Endothelial cell of umbilical vein (primary cell): ENCODE results near the gene TLE3. TPM values are rescaled to one million over a fixed set of nuclear protein-coding genes. Genes with fewer than 3 reads are reported as not detected.

ENCODE experiments used
- BruUV-seq: library from RNA; stranded (reverse); fragments of 400-500 nt; replicated peaks from 2 replicates; lab custom pipeline; 2021; lab: Mats Ljungman, UMichigan
- CTCF ChIA-PET: fragments of 300-600, 350-600 bp; sonication (Branson Sonifier 250); formaldehyde crosslinking; loops from one replicate; lab custom pipeline; 2021; ENCODE audit warnings: antibody characterized with exemption, inconsistent platforms; lab: Charles Lee
- POLR2A ChIA-PET: fragments of 300-600, 350-600 bp; sonication (Branson Sonifier 250); formaldehyde crosslinking; loops from one replicate; lab custom pipeline; 2021; ENCODE audit warnings: antibody characterized with exemption, inconsistent platforms; lab: Charles Lee
- DNase-seq: peaks from one replicate; pipeline ENCODE4 v3.0.0-alpha.2; 2011; ENCODE audit warnings: low read depth, low spot score
- FAIRE-seq: peaks from 2 replicates; lab custom pipeline; 2011; peaks lifted over from hg19 to GRCh38; lab: Jason Lieb, UNC
- H2AFZ ChIP-seq: 2 replicates; pipeline ENCODE4 v1.6.0; 2012; ENCODE audit warnings: low read depth, low read length, control low read depth, inconsistent platforms
- H3K27ac ChIP-seq: 2 replicates; pipeline ENCODE4 v1.5.1; 2011; ENCODE audit warnings: low read depth, mild to moderate bottlenecking, control low read depth, low read length, moderate library complexity; ENCODE audit not compliant: insufficient read depth
- H3K27me3 ChIP-seq, 2 experiments: 2 replicates each; pipeline versions ENCODE4 v1.6.0 to v1.6.1; 2011; ENCODE audit warnings: low read length in 2 of 2, mixed read lengths in 1 of 2; ENCODE audit not compliant: control insufficient read depth in 2 of 2, insufficient read depth in 2 of 2
- H3K36me3 ChIP-seq, 2 experiments: 2 replicates in 1 of 2; 3 replicates in 1 of 2; pipeline ENCODE4 v1.5.1; 2011; ENCODE audit warnings: low read length in 2 of 2, mild to moderate bottlenecking in 1 of 2, moderate library complexity in 1 of 2; ENCODE audit not compliant: control insufficient read depth in 2 of 2, insufficient read depth in 2 of 2; ENCODE audit errors: extremely low read depth in 1 of 2
- H3K4me1 ChIP-seq: 3 replicates; pipeline ENCODE4 v1.5.1; 2011; ENCODE audit warnings: mild to moderate bottlenecking, low read length; ENCODE audit not compliant: control insufficient read depth, insufficient read depth; ENCODE audit errors: extremely low read depth
- H3K4me2 ChIP-seq: 2 replicates; pipeline ENCODE4 v1.6.1; 2011; ENCODE audit warnings: low read length, control low read depth, mixed read lengths; ENCODE audit not compliant: insufficient read depth
- H3K4me3 ChIP-seq, 3 experiments: fragments of 200-600 bp in 1 of 3; sonication (generic), shearing (Covaris generic) in 1 of 3; replicated peaks in 1 of 3; 2 replicates each; pipeline ENCODE4 v1.5.1; 2011 to 2016; ENCODE audit warnings: control low read depth in 3 of 3, low read length in 3 of 3, mild to moderate bottlenecking in 2 of 3, inconsistent platforms in 1 of 3, low read depth in 1 of 3, moderate library complexity in 1 of 3; ENCODE audit not compliant: insufficient read depth in 1 of 3
- H3K79me2 ChIP-seq: 2 replicates; pipeline ENCODE4 v1.6.0; 2012; ENCODE audit warnings: low read length, inconsistent platforms; ENCODE audit not compliant: control insufficient read depth, insufficient read depth
- H3K9ac ChIP-seq: replicated peaks from 2 replicates; pipeline ENCODE3; 2011; ENCODE audit warnings: low read length, control low read depth; ENCODE audit not compliant: insufficient read depth; ENCODE audit errors: extremely low read depth
- H3K9me1 ChIP-seq: replicated peaks from 3 replicates; pipeline ENCODE4 v1.6.0; 2011; ENCODE audit warnings: mild to moderate bottlenecking, low read length; ENCODE audit not compliant: control insufficient read depth, insufficient read depth; ENCODE audit errors: extremely low read depth
- H3K9me3 ChIP-seq: replicated peaks from 2 replicates; pipeline ENCODE4 v1.5.1; 2012; ENCODE audit warnings: low read length, inconsistent platforms; ENCODE audit not compliant: control insufficient read depth, insufficient read depth
- H4K20me1 ChIP-seq: replicated peaks from 2 replicates; pipeline ENCODE3; 2011; ENCODE audit warnings: mild to moderate bottlenecking, low read length; ENCODE audit not compliant: control insufficient read depth, insufficient read depth; ENCODE audit errors: extremely low read depth
- EZH2 ChIP-seq: IDR thresholded peaks from 2 replicates; pipeline ENCODE4 v1.6.1; 2012; ENCODE audit warnings: borderline replicate concordance, low read depth, mild to moderate bottlenecking, moderate library complexity, low read length, inconsistent platforms; ENCODE audit not compliant: severe bottlenecking
- FOS ChIP-seq: IDR thresholded peaks from 2 replicates; pipeline ENCODE4 v1.6.1; 2011; ENCODE audit warnings: mild to moderate bottlenecking, low read length, moderate library complexity, borderline replicate concordance; ENCODE audit not compliant: insufficient read depth
- GATA2 ChIP-seq: IDR thresholded peaks from 2 replicates; pipeline ENCODE4 v1.7.0; 2011; ENCODE audit warnings: low read depth, mild to moderate bottlenecking, moderate library complexity, mixed read lengths, low read length; ENCODE audit not compliant: insufficient read length, insufficient read depth
- JUN ChIP-seq: IDR thresholded peaks from 2 replicates; pipeline ENCODE4 v1.6.1; 2011; ENCODE audit warnings: borderline replicate concordance, low read depth; ENCODE audit not compliant: insufficient read length, insufficient read depth
- MAX ChIP-seq: IDR thresholded peaks from 2 replicates; pipeline ENCODE4 v1.6.1; 2011; ENCODE audit not compliant: insufficient read depth, insufficient read length
- MYC ChIP-seq: IDR thresholded peaks from one replicate; pipeline ENCODE4 v1.6.1; 2011; ENCODE audit warnings: mild to moderate bottlenecking, low read depth, low read length
- POLR2A ChIP-seq: IDR thresholded peaks from 2 replicates; pipeline ENCODE4 v1.6.1; 2012; ENCODE audit warnings: low read depth, mild to moderate bottlenecking, control low read depth, low read length
- POLR2AphosphoS5 ChIP-seq: IDR thresholded peaks from 2 replicates; pipeline ENCODE4 v1.6.1; 2012; ENCODE audit warnings: low read depth, mild to moderate bottlenecking, control low read depth, low read length, moderate library complexity; ENCODE audit not compliant: insufficient read depth
- dilution Hi-C: fragments of 300-500 bp; cut with MboI; formaldehyde crosslinking; loops from one replicate; pipeline ENCODE4 v1.15.0; 2019; ENCODE audit warnings: low sequenced_read_pairs; ENCODE audit not compliant: extremely low pct_ligation_motif_present
- intact Hi-C: fragments of 100-400 bp; cut with micrococcal nuclease; formaldehyde crosslinking; loops from one replicate; pipeline ENCODE4 v1.10.0; 2022
- polyA plus RNA-seq, 4 experiments: library from polyadenylated mRNA; depleted of rRNA in 3 of 4; stranded (reverse) in 3 of 4; unstranded in 1 of 4; fragments of >200 nt; gene quantifications; 2 replicates each; pipeline versions ENCODE4 v1.2.1 to v1.2.3, GENCODE V29; 2011 to 2012; ENCODE audit warnings: missing spikeins in 1 of 4
- total RNA-seq: library from RNA; stranded (reverse); gene quantifications from 2 replicates; pipeline ENCODE4 v1.2.3, GENCODE V29; 2021
- TF ChIP-seq, protein P1 (sequence below), 2 donors: IDR thresholded peaks; 1 replicate in 1 of 2; 2 replicates in 1 of 2; pipeline ENCODE4 v1.5.1; 2011; ENCODE audit warnings: low read length in 2 of 2, mild to moderate bottlenecking in 2 of 2, moderate library complexity in 2 of 2, control low read depth in 1 of 2, inconsistent platforms in 1 of 2, low read depth in 1 of 2; ENCODE audit not compliant: insufficient read depth in 1 of 2; ENCODE audit errors: extremely low read depth in 1 of 2

The TLE3 gene
- total and polyA plus RNA-seq, 2 donors (not counting 3 experiments of a cell fraction or from before 2014, with no cell fraction given), result 40.5 to 56.9 TPM

DNA sequence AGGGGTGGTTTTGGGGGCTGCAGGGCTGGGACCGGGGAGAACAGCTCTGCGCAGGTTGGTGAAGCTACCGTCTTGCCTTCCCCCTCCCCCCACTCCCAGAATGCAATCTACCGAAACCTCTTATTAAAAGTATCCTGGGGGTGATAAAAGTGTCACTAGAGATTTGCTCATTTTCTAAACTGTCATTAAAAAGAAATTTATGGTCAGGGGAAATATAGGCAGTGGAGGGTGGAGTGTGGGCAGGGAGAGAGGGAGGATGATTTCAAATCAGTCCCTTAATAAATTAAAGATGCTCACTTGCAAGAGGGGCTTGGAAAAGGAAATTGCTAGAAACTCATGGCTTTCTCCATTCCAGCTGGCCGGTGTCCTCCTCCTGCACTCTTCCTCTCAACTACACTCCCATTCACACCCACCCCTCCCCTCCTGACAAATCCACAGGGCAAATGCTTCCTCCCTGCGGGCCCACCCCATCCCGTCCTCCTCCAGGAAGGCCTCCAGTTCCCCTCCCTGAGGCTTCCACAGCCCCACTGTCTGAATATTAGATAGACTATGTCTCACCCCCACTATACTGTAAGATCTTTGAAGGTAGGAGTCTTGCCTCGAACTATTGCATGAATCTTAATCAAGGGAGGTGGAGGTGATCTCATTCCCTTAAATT lies 83.9 kb downstream of the TLE3 start:
- Histone ChIP-seq H3K9me3 (no peaks in the 10 kb centered on the region), H2AFZ (no peak overlapping the region), H3K36me3 (no peaks in the 10 kb centered on the region), H3K27ac (no peak overlapping the region), H3K4me1 (no peaks in the 10 kb centered on the region), H3K9me1 (no peaks in the 10 kb centered on the region), H3K4me2 (no peak overlapping the region), H4K20me1 (no peaks in the 10 kb centered on the region), H3K27me3 (peaks cover 0 to 2% of the 10 kb centered on the region in 2 experiments), H3K79me2 (no peaks in the 10 kb centered on the region), H3K9ac (no peak overlapping the region), H3K4me3 (no peak overlapping the region)
- CTCF ChIA-PET, result no interaction called here
- dilution Hi-C loops (no loop called here), intact Hi-C loops (no loop called here)
- POLR2A ChIA-PET, result no interaction called here
- no TSS peak for BruUV-seq
- no peak for FAIRE-seq
- no peak for TF ChIP-seq JUN
- TF ChIP-seq GATA2, result no peak
- TF ChIP-seq POLR2AphosphoS5, result no peak
- TF ChIP-seq, protein P1, sequence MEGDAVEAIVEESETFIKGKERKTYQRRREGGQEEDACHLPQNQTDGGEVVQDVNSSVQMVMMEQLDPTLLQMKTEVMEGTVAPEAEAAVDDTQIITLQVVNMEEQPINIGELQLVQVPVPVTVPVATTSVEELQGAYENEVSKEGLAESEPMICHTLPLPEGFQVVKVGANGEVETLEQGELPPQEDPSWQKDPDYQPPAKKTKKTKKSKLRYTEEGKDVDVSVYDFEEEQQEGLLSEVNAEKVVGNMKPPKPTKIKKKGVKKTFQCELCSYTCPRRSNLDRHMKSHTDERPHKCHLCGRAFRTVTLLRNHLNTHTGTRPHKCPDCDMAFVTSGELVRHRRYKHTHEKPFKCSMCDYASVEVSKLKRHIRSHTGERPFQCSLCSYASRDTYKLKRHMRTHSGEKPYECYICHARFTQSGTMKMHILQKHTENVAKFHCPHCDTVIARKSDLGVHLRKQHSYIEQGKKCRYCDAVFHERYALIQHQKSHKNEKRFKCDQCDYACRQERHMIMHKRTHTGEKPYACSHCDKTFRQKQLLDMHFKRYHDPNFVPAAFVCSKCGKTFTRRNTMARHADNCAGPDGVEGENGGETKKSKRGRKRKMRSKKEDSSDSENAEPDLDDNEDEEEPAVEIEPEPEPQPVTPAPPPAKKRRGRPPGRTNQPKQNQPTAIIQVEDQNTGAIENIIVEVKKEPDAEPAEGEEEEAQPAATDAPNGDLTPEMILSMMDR (IDR thresholded peaks at IDR 0.05; ENCODE audit: extremely low read depth in 1 of 2, insufficient read depth in 1 of 2, low read depth in 1 of 2, low read length in 2 of 2), result no peak
- TF ChIP-seq MYC, result no peak
- TF ChIP-seq EZH2, result no peak
- TF ChIP-seq MAX, result no peak
- TF ChIP-seq POLR2A, result no peak
- TF ChIP-seq FOS, result no peak
- DNase-seq, result no peak
